Activated T-helper 1 cell treated with anti-CD3 and anti-CD28 coated beads, Interleukin-2, amount 50 U/mL, for 16 hours (primary cell): ENCODE data around the gene BRF1.
"Not testable (repeated sequence)": the region's sequence is repeated elsewhere in the genome, so short reads cannot be mapped to it uniquely, and the experiment has no call there.

ENCODE experiments used
- DNase-seq, 2 donors: peaks; one replicate each; pipeline ENCODE4 v3.0.0-alpha.2; 2020; ENCODE audit warnings: low read depth in 1 of 2, low spot score in 1 of 2

Gene BRF1

GRCh38 chr14:105290621-105291346, 10.0 kb downstream of the BRF1 start:
- no peak for DNase-seq

DNA sequence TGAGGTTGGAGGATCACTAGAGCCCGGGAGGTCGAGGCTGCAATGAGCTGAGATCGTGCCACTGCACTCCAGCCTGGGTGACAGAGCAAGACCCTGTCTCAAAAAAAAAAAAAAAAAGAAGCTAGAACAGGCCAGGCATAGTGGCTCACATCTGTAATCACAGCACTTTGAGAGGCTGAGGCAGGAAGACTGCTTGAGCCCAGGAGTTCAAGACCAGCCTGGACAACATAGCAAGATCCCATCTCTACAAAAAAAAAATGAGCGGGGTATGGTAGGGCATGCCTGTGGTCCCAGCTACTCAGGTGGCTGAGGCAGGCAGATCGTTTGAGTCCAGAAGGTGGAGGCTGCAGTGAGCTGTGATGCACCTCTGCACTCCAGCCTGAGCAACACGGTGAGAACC, 11.9 kb downstream of the BRF1 start:
- not testable (repeated sequence) for DNase-seq

DNA sequence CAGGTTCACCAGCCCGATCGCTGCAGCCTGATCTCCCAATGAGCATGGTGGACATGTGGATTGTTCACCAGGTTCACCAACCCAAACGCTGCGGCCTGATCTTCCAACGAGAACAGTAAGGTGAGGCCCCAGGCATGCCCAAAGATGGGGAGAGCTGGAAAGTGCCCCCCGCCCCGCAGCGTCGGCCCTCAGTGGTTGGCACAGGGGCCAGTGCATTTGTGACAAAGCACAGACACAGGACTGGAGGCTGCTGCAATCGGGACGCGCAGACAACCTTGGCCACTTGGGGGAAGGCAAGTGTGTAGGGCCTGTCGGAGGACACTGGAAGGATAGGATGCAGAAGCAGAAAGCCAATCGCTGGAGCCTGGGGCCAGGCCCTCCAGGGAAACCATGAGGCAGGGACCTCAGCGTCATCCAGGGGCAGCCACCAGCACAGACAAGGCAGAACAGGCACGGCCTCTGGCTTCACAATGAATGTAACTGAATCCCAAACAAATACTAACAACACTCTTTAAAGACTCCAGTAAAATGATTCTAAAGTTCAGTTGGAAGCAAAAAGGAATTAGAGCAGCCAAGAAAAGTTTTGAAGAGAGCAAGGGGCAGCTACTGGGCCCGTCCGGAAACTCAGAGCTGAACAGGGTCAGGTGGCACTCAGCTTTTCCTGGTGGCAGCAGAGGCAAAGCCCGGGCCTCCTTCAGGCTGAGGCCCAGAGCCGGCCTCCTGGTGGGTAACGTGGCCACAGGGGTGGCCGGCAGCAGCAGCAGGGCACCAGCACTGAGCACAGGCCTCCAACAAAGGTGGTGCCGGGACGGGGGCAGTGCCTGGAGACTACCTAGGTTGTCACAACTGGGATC, 13.3 kb downstream of the BRF1 start:
- DNase-seq, result no peak

- no peak for DNase-seq
Measured at GRCh38 chr14:105286759-105287144, 14.0 kb downstream of the BRF1 start.

DNA sequence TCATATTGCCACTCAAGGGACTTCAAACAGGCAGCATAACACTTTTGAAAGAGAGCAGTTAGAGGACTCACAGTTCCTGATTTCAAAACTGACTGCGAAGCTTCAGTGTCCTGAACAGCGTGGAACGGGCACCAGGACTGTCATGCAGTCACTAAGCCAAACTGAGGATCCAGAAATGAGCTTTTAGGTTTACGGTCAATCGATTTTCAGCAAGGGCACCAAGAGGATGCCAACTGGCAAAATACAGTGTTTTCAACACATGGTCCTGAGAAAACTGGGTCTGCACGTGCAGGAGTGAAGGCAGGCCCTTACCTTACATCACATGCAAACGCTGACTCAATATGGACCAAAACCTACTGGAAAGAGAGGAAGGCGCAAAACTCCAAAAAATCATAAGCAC, 15.6 kb downstream of the BRF1 start:
- DNase-seq, result no peak

DNA sequence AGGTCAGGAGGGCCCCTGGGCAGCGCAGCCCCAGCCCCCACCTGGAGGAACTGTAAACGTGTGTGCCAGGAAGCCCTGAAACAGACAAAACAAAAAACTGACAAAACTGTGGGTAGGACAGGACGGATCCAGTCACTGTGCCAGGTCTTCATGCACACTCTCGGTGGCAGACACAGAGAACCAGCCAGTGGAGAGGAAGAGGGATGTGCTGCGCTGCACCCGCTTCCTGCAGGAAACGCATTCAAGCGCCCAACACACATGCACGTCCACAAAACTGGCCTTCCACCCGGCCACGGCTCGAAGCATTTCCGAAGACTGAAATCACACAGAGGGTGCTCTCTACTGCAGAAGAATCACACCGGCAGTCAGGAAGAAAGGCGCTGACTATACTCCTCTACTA, 16.9 kb downstream of the BRF1 start:
- no peak for DNase-seq

DNA sequence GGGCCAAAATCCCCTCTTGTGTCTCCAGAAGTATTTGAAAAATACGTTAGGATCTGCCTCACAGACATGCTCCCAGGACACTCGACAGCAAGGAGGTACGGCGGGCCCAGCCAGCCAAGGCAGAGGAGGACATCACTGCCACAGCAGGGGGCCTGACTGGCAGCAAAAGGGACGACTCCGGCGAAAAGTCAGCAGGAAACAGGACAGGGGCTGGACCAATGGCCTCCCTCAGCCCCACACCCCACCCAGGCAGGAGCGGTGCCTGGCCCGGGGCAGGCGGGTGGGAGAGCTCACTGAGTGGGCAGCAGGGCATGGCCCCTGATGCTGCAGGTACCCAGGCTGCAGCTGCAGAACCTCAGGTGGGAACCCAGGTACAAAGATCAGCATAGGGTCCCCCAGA, 17.8 kb downstream of the BRF1 start:
- DNase-seq, result no peak

DNA sequence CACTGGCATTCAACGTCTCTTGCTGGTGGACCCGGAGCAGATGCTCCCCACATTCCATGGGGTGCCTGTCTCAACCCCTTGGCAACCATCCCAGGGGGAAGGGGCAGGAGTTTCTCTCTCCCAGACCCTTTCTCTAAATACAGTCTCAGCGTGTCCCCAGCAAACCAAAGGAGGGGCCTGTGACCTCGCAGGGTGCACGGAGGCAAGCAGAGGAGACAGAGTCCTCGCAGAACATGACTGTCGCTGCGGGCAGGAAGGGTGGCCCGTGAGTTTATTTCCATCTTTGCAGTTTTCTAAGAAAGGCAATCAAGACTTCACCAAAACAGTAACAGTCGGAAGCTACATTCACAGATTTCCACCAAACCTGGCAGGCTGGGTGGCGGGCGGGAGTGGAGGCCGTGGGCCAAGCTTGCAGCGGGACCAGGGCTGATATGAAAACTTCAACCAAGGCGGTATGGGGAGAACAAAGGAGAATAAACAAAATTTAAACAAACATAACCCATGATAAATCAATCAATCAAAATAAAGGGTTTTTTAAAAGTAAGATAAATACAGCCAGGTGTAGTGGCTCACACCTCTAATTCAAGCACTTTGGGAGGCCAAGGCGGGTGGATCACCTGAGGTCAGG, 18.6 kb downstream of the BRF1 start:
- no peak for DNase-seq

- no peak for DNase-seq
Measured at GRCh38 chr14:105281371-105282097, 19.3 kb downstream of the BRF1 start.

GRCh38 chr14:105280525-105280924, 20.3 kb downstream of the BRF1 start:
- DNase-seq, result no peak

DNA sequence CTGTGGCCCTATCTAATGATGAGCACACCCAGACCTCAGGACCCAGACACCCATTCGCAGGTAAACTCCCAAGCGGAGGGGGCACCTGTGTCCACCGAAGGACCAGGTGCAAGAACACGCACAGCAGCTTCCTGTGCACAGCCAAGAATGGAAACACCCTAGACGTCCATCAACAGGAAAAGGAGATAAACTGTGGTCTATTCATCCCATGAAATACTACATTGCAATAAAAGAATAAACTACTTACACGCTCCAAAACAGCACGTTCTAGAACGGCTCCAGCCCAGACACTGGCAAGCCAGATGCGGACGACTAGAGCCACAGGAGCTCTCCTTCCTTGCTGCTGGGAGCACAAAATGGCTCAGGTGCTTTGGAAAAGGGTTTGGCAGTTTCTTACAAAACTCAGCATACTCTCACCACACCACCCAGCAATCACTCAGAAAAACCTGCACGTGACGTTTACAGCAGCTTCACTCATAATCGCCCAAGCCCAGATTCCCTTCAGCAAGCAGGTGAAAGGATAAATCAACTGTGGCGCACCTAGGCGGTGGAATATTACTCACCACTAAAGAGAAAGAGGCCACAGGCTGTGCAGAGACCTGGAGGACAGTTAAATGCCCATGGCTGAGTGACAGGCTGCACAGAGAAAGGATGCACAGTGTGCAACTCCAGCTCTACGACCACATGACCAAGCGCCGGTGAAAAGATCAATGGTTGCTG, 21.0 kb downstream of the BRF1 start:
- no peak for DNase-seq

DNA sequence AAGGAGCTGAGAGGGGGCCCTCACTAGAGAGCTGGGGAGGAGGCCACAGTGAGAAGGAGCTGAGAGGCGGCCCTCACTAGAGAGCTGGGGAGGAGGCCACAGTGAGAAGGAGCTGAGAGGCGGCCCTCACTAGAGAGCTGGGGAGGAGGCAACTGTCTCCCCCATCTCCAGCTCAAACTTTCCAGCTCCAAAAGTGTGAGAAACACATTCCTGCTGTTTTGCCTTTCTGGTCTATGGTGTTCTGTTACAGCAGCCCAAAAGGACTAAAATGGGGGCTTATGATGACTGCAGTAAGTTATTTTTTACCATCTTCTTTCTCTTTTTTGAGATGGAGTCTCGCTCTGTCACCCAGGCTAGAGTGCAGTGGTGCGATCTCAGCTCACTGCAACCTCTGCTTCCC, 23.4 kb downstream of the BRF1 start:
- DNase-seq, result not testable (repeated sequence)

DNA sequence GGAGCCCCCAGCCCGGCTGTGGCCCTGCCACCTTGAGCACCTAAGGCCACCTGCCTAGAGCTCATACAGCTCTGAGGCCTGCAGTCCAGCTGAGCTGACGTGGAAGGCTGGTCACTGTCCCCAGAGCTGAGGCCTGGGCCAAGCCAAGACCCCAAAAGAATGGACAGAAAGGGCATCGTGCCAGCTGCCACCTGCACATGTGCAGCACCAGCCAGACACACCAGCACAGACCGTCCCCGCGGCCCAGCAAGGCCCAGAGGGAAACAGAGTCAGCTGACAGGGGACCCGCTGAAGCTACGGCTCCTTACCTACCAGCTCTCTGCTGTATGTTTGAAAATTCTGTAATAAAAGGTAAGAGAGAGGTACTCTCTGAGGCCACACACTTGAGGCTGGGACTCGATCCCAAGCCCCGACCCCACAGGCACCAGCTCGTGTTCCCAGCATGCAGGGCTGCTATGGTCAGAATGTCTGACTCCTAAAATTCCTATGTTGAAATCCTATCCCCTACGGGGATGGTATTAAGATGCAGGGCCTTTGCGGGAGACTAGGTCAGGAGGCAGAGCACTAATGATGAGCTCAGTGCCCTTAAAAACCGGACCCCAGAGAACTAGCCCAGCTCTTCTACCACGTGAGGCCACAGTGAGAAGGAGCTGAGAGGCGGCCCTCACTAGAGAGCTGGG, 25.4 kb downstream of the BRF1 start:
- no peak for DNase-seq

GRCh38 chr14:105274637-105275036, 26.2 kb downstream of the BRF1 start:
- DNase-seq, result no peak

GRCh38 chr14:105273062-105273461, 27.7 kb downstream of the BRF1 start:
- no peak for DNase-seq

GRCh38 chr14:105272623-105273022, 28.2 kb downstream of the BRF1 start:
- DNase-seq, result no peak

- no peak for DNase-seq
Measured at GRCh38 chr14:105271224-105271890, 29.4 kb downstream of the BRF1 start.

DNA sequence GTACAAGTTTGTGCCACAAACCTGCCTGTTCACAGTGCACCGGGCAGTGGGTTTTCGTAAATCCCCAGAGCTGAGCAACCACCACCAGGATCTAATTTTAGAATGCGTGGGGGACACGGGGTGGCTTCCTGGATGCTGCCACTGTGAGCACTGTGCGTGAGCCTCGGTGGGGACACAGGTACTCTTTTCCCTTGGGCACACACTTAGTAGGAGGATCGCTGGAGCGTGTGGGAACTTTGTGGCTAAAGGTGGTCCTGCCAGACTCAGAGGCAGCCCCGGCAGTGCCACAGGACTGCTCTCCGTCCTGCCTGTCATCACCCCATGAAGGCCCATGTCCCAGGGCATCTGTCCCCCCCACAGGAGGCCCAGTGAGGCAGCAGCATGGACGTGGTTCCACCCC, 31.4 kb downstream of the BRF1 start:
- DNase-seq, result no peak

GRCh38 chr14:105268736-105269354, 32.0 kb downstream of the BRF1 start:
- no peak for DNase-seq
